ENCODE measurements around the gene PACSIN1.
A peak's percentile ranks its signal among the peaks of the same experiment; 100 is the strongest.

Gene PACSIN1

GRCh38 chr6:34475767-34476328, 10.0 kb downstream of the PACSIN1 start:
- TF ChIP-seq ZBTB20 (tag by site-specific recombination; IDR thresholded peaks at IDR 0.05): no peak
- Histone ChIP-seq H3K9me3 (ENCODE audit: control insufficient read depth, insufficient read depth, low read depth, low read length) (no peaks in the 10 kb centered on the region), H3K4me1 (ENCODE audit: control insufficient read depth, insufficient read depth, low read length) (no peaks in the 10 kb centered on the region), H3K27ac (ENCODE audit: extremely low read depth, low read depth, low read length) (no peak overlapping the region), H3K4me3 (ENCODE audit: low read depth, low read length) (no peak overlapping the region), H3K36me3 (ENCODE audit: control insufficient read depth in 2 of 2, insufficient read depth in 1 of 2, low read length in 2 of 2) (no peaks in the 10 kb centered on the region)
- ChIA-PET POLR2A (interaction anchor here (1.1 to 1.6 kb wide), 2 partner anchors 10 to 61 kb away, joined by 3 to 7 read pairs; partner anchors contain the start of gene PACSIN1), CTCF (interaction anchor here (0.6 to 1.7 kb wide), 2 partner anchors 12 to 16 kb away, joined by 3 to 9 read pairs; no protein-coding TSS in a partner anchor)

- H3K4me3 ChIP-seq (ENCODE audit: low read depth, low read length): no peak overlapping the region
- no peaks in the 10 kb centered on the region for H3K4me1 ChIP-seq (ENCODE audit: control insufficient read depth, insufficient read depth, low read length)
- CTCF ChIA-PET: interaction anchor here (1.7 kb wide), 1 partner anchor 17 kb away, joined by 9 read pairs; no protein-coding TSS in a partner anchor
- TF ChIP-seq ELK4 (IDR thresholded peaks at IDR 0.05; ENCODE audit: borderline replicate concordance, low read depth, low read length) (no peak), BCL11B (tag by site-specific recombination; IDR thresholded peaks at IDR 0.05; ENCODE audit: low read depth) (no peak), GLIS2 (tag by site-specific recombination; IDR thresholded peaks at IDR 0.05) (0 out of 2 replicates have a peak, but pooled peaks have one; percentile 28), ZNF571 (tag by site-specific recombination; IDR thresholded peaks at IDR 0.05) (no peak), ZXDB (tag by site-specific recombination; IDR thresholded peaks at IDR 0.05) (no peak)
- no peaks in the 10 kb centered on the region for H3K36me3 ChIP-seq (ENCODE audit: control insufficient read depth in 2 of 2, insufficient read depth in 1 of 2, low read length in 2 of 2)
- POLR2A ChIA-PET: interaction anchor here (0.6 to 1.6 kb wide), 2 partner anchors 11 to 15 kb away, joined by 5 to 7 read pairs; partner anchors contain the start of gene PACSIN1
- no peak overlapping the region for H3K27ac ChIP-seq (ENCODE audit: extremely low read depth, low read depth, low read length)
- no peaks in the 10 kb centered on the region for H3K9me3 ChIP-seq (ENCODE audit: control insufficient read depth, insufficient read depth, low read depth, low read length)
Observed at GRCh38 chr6:34476447-34476846, 10.6 kb downstream of the PACSIN1 start.

GRCh38 chr6:34476921-34477320, 11.0 kb downstream of the PACSIN1 start:
- ChIA-PET POLR2A (interaction anchor here (0.6 kb wide), 1 partner anchor 16 kb away, joined by 5 read pairs; no protein-coding TSS in a partner anchor), CTCF (no interaction called here)
- no peaks in the 10 kb centered on the region for H3K4me1 ChIP-seq (ENCODE audit: control insufficient read depth, insufficient read depth, low read length)
- no peaks in the 10 kb centered on the region for H3K36me3 ChIP-seq (ENCODE audit: control insufficient read depth in 2 of 2, insufficient read depth in 1 of 2, low read length in 2 of 2)
- TF ChIP-seq SCRT2 (tag by site-specific recombination; IDR thresholded peaks at IDR 0.05) (0 out of 2 replicates have a peak, but pooled peaks have one; percentile 5), ZNF521 (tag by site-specific recombination; IDR thresholded peaks at IDR 0.05) (no peak)
- no peaks in the 10 kb centered on the region for H3K9me3 ChIP-seq (ENCODE audit: control insufficient read depth, insufficient read depth, low read depth, low read length)
- H3K27ac ChIP-seq (ENCODE audit: extremely low read depth, low read depth, low read length): no peak overlapping the region
- no peak overlapping the region for H3K4me3 ChIP-seq (ENCODE audit: low read depth, low read length)

- no peaks in the 10 kb centered on the region for H3K9me3 ChIP-seq (ENCODE audit: control insufficient read depth, insufficient read depth, low read depth, low read length)
- no peak overlapping the region for H3K27ac ChIP-seq (ENCODE audit: extremely low read depth, low read depth, low read length)
- POLR2A ChIA-PET: no interaction called here
- H3K36me3 ChIP-seq (ENCODE audit: control insufficient read depth in 2 of 2, insufficient read depth in 1 of 2, low read length in 2 of 2): no peaks in the 10 kb centered on the region
- CTCF ChIA-PET: interaction anchor here (0.7 kb wide), 1 partner anchor 289 kb away, joined by 3 read pairs; no protein-coding TSS in a partner anchor
- no peak overlapping the region for H3K4me3 ChIP-seq (ENCODE audit: low read depth, low read length)
- H3K4me1 ChIP-seq (ENCODE audit: control insufficient read depth, insufficient read depth, low read length): no peaks in the 10 kb centered on the region
- TF ChIP-seq ZNF48 (tag by site-specific recombination; IDR thresholded peaks at IDR 0.05) (no peak), TSHZ1 (tag by site-specific recombination; IDR thresholded peaks at IDR 0.05; ENCODE audit: borderline replicate concordance) (no peak), SCRT2 (tag by site-specific recombination; IDR thresholded peaks at IDR 0.05) (peak; percentile 90), SCRT1 (tag by site-specific recombination; IDR thresholded peaks at IDR 0.05; ENCODE audit: borderline replicate concordance) (peak; percentile 61; the same call in 1 of the 2 replicates), ZNF239 (tag by site-specific recombination; IDR thresholded peaks at IDR 0.05) (no peak), ZNF366 (tag by site-specific recombination; conservative IDR thresholded peaks at IDR 0.05) (no peak), ZBTB10 (tag by site-specific recombination; IDR thresholded peaks at IDR 0.05) (no peak), HIC1 (tag by site-specific recombination; IDR thresholded peaks at IDR 0.05) (no peak)
Observed at GRCh38 chr6:34478796-34479195, 12.9 kb downstream of the PACSIN1 start.

Data from HEK293 (cell line).